Hair follicular keratinocyte (primary cell): Measurements from ENCODE around the gene CEP43. TPM values are rescaled to one million over a fixed set of nuclear protein-coding genes. Genes with fewer than 3 reads are reported as not detected.

Experiments used
- total RNA-seq: library from RNA; depleted of rRNA; stranded (reverse); fragments of >200 nt; gene quantifications from 2 replicates; pipeline ENCODE4 v1.2.3, GENCODE V29; 2015

Gene CEP43, protein sequence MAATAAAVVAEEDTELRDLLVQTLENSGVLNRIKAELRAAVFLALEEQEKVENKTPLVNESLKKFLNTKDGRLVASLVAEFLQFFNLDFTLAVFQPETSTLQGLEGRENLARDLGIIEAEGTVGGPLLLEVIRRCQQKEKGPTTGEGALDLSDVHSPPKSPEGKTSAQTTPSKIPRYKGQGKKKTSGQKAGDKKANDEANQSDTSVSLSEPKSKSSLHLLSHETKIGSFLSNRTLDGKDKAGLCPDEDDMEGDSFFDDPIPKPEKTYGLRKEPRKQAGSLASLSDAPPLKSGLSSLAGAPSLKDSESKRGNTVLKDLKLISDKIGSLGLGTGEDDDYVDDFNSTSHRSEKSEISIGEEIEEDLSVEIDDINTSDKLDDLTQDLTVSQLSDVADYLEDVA
- total RNA-seq, result 11.0 and 12.9 TPM in 2 replicates

DNA sequence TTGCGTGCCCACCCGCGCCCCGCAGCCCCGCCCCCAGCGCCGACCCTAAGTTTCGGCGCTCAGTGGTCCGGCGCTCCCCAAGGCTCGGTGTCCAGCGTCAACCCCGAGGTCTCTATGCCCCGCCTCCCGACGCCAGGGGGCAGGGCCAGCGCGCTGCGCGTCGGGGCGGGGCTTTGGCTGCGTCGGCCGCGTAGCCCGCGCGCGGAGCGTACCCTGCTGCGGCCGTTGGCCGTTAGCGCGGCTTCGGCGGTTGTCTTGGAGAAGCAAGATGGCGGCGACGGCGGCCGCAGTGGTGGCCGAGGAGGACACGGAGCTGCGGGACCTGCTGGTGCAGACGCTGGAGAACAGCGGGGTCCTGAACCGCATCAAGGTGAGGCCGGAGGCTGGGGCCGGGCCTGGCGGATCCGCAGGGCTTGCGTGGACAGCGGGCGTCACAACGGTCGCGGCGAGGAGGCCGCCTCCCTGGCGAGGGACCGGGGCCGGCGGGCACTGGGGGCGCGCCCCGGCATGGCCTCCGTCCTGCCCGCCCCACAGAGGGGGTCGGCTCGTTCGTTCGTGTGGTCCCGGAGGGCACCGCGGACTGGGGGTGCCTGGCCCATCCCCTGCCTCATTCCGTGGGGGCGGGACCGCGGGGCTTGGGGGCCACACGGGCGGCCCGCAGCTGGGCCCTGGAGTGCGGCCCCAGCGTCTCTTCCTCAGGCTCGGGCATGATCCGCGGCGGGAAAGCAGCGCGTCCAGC, at the start of gene CEP43:
Gene CEP43 (plus strand): TSS at position 253 of the 739 bp plus-strand sequence. CDS start 16 bp downstream, at position 269.

DNA sequence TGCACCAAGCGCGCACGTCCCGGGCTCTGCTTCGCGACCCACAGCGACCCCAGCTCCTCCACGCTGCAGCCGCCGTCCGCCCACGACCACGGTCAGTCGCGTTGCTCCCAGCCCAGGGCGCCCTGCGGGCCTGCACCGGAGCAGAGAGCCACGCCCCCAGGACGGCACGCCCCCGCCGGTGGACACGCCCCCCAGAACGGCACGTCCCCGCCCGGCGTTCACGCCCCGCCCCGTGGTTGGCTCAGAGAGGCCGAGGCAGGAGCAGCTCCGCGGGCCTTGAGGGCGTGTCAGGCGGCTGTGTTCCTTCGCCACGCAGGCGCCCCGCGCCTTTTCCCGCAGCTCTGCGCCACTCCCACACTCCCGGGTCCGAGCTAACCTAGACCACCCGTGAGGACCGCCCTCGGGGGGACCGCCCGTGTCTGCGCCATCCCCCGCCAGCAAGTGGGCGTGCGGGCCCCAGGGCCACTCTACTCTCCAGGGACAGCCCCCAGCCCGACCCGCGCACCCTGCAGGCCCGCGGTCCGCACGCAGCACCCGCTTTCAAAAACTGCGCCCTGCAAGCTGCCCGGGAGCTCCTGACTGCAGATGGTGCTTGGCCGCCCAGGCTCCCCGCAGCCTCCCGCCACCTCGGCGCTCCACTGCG, 42.6 kb upstream of the CEP43 start, which contains the start of gene RNASET2:
Gene RNASET2 (minus strand): TSS at position 107 of the 643 bp plus-strand sequence. CDS start 368 bp downstream, outside the sequence.

Other genes starting within 250 kb of the CEP43 start
- gene RNASET2, start 42.8 kb upstream of the CEP43 start, total RNA-seq, result 16.8 and 21.7 TPM in 2 replicates
- gene CCR6, start 123.7 kb downstream of the CEP43 start, total RNA-seq, result not detected in 2 replicates
- not detected in 2 replicates for gene GPR31, start 158.6 kb downstream of the CEP43 start, total RNA-seq